Measurements from ENCODE around the gene NAMPT. TPM values are rescaled to one million over a fixed set of nuclear protein-coding genes. Genes with fewer than 3 reads are reported as not detected.

The NAMPT gene
- total RNA-seq, 2 experiments from 2014 or later, result 790 to 812 TPM

Other genes with a start within 250 kb of the NAMPT start
- gene SYPL1, start 172.7 kb downstream of the NAMPT start, total RNA-seq, result 10 to 100 TPM; 40.1 to 44.6 TPM